MV-4-11 (cell line): Measurements from ENCODE around the gene UNC13B.
"Not testable (repeated sequence)": the region's sequence is repeated elsewhere in the genome, so short reads cannot be mapped to it uniquely, and the experiment has no call there.

Experiments used
- DNase-seq: peaks from one replicate; lab custom pipeline; 2025; lab: John Stamatoyannopoulos, UW

Gene UNC13B

DNA sequence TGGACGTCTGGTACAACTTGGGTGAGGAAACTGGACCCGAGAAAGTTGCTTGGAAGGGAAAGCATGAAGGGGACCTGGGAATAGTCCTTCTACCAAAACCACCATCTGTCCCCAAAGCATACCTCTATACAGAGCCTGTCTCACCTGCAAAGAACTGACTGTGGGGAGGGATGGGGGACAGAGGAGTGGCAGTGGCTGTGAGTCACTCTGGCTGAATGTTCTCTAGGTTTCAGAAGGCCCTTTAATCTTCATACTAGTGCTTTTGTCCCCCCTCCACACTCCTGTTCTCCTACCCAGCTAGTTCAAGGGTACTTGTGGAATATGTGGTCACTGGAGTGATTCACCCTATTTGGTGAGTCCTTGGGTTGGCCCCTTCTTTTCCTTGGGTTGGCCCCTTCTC lies 218.8 kb downstream of the UNC13B start:
- no peak for DNase-seq

DNA sequence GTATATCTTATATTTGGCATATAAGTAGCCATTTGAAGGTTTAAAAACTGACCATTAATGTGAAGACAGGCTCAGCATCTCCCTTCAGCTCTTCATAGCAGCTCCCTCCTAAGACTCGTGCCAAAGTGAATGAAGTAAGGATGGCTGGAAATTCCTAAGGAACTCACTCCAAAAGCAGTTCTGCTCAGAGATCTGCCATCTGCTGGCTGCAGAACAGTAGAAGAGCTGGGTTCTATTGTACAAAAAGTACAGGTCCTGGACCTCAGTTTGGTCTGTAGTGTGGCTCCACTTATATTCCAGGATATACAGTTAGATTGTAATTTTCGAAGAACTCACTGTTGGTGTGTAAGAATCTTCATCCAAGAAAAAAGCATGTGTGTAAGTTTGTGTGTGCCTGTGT lies 223.2 kb downstream of the UNC13B start:
- no peak for DNase-seq

DNA sequence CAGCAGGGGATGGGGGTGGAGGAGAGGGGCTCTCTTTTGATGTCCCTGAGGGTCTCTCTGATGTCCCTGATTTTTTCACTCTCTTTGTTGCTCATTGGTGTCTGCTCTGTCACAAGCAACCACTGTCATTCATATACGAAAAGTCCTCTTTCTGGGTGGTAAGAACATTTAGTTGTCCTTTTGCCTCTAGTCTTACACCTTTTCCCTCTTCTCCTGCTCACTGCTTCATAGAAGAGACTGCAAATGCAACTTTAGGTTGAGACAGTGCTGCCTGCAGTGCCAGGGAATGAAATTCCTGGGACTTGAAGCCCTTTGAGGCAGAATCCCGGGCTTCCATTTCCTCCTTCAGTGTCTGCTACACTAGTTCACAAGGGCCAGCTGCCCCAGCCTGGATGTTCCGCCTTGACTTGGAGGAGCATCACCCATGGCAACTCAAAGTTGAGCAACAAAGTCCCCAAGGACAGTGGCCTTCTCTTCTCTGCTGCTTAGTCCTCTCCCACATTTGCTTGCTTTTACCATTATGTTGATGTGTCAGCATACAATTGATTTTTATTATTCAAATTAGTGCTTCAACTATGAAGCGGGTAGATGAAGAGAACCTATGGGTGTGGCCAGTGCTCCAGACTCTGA lies 233.4 kb downstream of the UNC13B start:
- DNase-seq, result no peak

DNA sequence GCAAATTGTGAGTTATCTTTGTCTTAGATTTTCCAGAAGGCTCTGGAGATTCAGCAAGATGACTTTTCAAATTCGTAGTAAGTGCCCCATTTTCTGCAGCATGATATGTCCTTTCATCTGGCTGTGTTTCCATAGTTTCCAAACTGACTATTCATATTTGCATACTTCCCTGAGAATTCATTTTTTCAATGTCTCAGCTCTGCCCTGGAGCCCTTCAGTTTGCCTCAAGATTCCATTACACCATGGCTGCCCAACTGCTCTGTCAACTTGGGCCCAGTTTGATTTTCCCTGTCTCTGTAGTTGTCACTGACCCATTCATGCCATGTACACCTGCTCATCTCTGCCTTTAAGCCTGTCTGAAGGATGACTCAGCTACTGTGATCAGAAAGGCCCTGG lies 233.9 kb downstream of the UNC13B start:
- no peak for DNase-seq

DNA sequence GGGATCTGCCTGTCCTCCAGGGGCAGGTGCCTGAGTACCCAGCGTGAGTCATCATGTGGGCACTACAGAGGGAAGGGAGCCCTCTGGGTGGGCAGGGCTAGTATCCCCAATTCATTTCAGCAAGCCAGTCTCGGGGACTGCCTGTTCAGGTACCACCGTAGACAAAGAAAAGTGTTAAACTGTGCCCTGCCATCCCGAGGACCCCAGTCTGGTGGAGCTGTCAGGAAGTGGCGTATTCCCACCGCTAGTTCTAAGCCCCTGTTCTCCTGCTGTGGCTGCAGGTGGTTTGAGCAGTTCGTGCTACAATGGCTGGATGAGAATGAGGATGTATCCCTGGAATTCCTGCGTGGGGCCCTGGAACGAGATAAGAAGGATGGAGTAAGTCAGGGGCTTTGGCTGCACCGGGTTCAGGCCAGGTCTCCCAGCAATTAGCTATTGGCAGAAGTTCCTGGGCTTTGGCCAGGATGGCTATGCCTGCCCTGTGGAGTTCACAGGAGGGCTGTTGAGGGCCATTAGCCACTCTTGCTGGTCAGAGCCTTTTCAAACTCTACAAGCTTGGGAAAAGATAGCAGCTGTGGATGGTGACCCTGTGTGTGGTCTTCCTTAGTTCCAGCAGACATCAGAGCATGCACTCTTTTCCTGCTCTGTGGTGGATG lies 234.9 kb downstream of the UNC13B start:
- no peak for DNase-seq

DNA sequence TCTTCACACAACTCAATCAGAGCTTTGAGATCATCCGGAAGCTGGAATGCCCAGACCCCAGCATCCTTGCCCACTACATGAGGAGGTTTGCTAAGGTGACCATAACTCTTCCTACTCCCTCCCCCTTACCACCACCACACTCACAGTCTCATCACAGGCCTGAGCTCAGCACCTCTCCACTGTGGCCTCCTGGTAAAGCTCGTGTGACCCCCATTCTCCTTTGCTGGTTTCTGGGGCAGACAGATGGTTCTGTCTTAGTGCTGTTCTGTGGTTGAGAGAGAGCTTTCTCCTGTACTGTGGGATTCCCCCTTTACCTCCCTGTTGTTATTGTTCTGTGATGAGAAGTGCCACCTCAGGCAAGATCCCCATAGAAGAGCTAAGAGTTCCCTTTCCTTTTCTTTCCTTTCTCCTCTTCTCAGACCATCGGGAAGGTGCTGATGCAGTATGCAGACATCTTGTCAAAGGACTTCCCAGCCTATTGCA lies 235.4 kb downstream of the UNC13B start:
- DNase-seq, result no peak

DNA sequence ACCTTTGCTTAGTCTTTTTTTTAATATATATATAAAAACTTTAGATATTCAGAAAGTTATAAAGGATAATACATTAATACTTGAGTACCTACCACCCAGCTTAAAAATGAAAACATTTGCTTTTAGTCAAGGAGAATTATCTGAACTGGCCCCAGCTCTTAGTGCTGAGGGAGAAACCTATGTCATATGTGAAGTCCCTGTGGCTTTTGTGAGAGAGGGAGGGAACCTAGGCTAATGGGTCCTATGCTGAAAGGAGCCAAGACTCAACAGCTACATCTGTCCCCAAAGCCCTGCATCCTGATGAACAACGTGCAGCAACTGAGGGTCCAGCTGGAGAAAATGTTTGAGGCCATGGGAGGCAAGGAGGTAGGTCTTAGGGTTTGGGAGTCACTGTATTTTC lies 236.1 kb downstream of the UNC13B start:
- no peak for DNase-seq

DNA sequence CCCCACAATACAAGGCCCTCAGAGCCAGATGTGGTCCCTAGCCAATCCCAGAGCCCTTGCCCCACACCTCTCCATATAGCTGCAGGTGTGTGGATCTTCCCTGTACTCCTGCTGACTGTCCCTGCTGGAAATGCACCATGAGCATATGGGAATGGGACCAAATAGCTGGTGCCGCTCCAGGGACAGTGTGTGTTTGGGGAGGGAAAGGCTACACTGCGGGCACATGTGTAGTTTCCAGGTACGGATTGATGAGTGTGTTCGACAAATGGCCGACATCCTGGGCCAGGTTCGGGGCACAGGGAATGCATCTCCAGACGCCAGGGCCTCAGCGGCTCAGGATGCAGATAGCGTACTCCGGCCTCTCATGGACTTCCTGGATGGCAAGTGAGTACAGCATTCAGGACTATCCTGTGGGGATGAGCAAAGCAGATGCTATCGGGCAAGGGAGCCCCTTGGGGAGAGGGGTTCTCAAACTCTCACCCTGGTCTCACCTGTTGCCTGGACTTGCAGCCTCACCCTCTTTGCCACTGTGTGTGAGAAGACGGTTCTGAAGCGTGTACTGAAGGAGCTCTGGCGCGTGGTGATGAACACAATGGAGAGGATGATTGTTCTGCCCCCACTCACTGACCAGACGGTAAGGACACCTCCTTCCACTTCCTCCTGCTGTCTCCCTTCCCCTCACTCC lies 237.0 kb downstream of the UNC13B start:
- no peak for DNase-seq

DNA sequence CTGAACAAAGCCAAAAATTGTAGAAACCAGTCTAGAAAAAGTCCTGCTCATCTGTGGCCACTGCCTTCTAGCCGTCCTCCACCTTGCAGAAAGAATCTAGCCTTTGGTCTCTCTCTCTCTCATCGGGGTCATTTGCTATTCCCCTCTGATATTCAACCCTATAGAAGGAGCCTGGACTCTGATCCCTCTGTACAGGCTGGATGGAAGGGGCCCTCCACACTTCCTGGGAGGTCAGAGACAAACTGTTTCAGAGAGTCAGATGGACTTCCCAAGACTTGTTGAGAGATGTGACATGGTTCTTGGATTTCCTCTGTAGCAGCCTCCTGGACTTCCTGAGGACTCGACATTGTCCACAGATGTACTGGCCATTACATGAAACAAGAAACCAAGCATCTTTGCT lies 243.1 kb downstream of the UNC13B start:
- DNase-seq, result no peak

DNA sequence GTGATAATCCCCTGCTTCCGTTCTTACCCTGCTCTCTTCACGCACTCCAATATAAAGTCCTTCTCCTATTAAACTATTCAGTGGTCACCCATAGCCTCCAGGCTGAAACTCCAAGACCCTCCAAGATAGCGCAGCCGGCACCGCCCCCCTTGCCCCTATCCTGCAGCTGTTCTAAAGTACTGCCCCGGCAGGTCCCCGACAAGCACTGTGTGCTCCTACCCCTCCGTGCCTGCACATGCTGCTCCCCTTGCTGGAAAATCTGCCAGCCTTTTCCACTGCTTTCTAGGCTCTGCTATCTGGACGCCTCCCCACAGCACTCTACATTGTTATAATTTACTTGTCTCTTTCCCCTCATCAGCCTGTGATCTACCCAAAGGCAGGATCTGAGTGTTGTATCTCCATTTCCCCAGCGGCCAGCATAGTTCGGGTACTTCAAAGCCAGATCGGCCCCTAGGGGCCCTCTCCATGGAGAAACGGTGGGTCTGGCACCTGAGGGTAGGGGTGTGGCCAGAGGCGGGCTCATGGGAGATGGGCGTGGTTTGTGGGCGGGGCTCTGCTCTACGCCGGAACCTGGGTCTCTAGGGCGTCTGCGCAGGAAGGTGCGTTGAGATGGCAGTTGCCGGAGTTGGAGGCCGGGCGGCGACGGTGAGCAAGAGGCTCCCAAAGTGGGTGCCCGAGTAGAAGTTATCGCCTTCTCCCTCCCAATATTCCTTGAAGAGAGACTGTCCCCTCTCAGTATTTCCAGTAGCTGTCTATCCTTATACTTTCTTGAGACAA lies 244.6 kb downstream of the UNC13B start:
- no peak for DNase-seq

DNA sequence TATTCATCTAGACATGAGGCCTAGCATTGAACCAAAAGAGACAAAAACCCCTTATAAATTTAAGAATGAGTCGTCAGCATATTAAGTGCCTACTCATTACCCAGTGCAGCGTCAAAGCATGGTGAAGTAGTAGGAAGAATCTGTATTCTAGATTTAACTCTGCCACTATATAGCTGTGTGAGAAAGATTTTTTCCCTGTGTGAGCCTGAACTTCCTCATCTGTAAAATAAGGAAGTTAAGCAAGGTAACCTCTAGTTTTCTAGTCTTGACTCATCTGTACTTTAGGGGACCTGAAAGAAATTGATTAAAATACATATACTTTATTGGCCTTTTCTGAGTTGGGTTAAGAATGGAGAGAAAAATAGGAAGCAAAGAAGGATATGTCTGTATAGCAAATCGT lies 246.0 kb downstream of the UNC13B start:
- DNase-seq, result peak; percentile 80

DNA sequence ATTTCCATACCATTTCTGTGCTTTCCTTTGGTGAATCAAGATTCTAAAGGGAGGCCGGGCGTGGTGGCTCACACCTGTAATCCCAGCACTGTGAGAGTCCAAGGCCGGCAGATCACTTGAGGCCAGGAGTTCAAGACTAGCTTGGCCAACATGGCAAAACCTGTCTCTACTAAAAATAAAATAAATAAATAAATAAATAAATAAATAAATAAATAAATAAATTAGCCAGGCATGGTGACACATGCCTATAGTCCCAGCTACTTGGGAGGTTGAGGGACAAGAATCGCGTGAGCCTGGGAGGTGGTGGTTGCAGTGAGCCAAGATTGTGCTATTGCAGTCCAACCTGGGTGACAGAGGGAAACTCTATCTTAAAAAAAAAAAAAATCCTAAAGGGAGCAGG lies 247.6 kb downstream of the UNC13B start:
- not testable (repeated sequence) for DNase-seq

DNA sequence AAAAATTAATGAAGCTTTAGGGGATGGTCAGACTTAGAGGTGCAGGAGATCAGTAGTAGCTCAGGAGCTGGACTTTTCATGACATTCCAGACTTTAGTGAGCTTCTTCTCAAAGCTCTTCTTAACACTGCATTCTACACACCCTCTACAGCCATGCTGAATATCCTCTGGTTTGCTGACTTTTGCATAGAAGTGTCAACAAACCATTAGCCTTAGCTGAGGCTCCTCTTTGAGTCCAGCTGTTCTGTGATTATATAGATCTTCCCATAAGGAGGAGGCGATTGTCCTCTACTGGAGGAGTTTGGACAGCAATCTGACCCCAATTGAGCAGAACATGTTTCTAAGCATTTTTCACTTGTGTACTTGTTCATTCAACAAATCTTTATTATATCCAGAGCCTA lies 253.1 kb downstream of the UNC13B start:
- no peak for DNase-seq

DNA sequence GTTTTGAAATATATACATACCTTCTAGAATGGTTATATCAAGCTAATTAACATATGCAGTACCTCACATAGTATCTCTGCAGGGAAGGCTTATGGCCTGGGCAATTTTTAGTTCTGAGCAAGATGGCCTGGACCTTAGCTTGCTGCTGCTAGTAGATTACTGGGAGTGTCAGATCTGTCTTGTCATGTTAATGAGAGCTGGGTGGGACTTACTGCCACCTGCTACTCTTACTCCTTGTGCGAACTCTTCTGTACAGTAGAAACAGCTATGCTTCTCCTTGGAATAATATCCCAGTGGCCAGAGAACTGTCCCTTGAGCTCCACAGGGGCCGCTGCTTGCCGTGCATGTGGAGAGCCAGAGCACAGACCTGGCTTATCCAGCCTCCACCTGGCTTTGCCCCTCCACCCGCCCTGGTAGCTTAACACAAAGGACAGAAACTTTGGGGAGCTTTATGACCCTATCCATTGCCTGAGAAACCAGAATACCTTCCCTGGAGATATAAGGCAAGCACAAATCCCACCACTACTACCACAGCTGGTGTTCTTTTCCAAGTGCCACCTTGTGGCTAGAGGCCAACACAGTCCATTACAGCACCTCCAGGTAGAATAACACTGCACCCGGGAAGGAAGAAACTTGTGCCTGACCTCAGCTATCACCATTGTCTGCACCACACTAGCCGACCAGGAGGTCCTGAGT lies 253.7 kb downstream of the UNC13B start:
- no peak for DNase-seq

DNA sequence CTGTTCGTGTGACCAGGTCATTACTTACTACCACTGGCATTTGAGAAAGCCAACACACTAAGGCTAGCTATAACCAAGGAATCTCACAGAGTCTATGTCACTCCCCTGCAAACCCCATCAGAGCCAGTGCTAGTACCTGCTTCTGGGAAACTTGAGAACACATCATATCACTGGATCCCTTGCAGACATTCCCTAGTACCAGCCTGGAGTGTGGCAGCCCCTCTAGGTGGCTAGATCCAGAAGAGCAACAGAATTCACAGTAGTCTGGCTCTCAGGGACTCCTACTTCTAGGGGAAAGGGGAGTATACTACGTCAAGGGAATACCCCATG lies 254.3 kb downstream of the UNC13B start:
- no peak for DNase-seq

DNA sequence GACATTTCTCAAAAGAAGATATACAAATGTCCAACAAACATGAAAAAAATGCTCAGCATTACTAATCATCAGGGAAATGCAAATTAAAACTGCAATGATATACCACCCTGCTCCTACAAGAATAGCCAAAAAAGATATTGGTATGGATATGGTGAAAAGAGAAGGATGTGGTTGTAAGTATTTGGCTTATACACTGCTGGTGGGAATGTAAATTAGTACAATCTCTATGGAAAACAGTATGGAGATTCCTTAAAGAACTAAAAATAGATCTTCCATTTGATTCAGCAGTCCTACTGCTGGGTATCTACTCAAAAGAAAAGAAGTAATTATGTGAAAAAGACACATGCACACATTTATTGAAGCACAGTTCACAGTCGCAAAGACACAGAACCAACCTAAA lies 260.5 kb downstream of the UNC13B start:
- no peak for DNase-seq

DNA sequence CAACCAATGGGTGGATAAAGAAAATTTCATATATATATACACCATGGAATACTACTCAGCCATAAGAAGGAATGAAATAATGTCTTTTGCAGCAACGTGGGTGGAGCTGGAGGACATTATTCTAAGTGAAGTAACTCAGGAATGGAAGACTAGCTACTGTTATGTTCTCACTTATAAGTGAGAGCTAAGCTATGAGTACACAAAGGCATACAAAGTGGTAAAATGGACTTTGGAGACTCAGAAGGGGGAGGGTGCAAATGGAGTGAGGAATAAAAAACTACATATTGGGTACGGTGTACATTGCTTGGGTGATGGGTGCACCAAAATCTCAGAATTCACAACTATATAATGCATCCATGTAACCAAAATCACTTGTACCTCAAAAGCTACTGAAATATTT lies 260.9 kb downstream of the UNC13B start:
- no peak for DNase-seq

DNA sequence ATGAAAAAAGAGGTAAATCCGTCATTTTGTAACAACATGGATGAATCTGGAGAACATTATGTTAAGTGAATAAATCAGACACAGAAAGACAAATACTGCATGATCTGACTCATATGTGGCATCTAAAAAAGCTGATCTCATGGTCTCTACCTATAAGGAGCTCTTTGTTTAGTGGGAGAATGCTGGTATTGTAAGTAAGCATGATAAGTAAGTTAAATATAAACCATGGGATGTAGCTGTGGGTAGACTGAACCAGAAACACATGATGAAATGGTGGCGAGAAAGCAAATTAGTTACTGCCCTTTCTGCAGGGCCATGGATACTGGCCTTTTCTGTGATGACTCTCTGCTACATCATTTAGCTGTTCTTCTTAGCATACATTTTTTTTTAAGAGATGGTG lies 261.7 kb downstream of the UNC13B start:
- DNase-seq, result no peak

DNA sequence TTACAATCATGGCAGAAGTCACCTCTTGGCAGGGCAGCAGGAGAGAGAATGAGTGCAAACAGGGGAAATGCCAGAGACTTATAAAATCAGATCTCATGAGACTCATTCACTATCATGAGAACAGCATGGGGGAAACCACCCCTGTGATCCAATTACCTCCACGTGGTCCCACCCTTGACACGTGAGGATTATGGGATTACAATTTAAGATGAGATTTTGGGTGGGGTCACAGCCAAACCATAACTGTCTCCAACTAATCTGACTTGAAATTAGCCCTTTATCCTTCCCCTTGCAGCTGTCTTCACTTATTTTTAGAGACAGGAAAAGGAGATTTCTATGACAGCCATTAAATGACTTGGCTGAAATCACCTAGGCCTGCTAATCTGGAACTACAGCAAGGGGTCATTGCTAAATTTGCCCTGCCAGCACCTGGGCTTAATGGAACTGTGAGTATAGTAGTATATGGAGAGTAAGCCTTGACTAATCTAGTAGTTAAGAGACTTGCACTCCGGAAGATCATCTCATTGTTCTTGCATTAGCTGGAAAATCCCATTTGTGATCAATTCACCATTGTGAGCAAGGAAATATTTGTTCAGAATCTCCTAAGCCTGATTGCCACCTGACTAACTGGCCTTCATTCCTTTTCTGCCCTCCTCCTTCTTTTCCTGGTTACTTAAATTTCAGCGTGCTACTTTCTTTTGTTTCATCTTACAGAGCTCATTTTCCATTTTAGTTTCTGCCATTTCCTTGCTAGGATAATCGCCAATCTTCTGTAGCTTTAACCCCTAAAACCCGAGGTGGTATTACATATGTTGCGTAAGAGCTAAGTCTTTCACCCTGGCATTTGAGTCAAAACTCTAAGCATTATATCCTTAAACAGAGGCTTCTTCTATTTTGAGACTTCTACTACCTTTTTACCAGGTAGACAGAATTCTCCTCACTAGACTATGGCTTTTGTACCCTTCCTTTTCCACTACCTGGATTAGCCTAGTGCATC lies 262.8 kb downstream of the UNC13B start:
- peak; percentile 4 for DNase-seq

DNA sequence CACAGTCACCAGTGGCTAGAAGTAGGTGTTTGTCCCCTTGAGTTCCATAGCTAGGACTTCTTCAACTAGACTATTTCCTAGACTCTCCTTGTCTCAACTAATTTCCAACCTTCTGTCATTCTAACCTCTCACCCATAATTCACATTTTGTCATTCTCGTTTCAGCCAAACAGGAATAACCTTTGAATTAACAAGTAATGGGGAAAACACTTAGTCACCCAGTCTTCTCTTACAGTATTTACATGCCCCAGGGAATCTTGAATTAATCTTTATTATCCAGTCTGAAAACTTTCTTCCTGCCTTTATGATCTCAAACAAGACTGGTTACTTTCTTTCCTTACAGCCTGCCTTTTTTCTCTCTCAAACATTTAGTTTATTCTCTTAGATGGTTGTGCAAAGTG lies 264.8 kb downstream of the UNC13B start:
- DNase-seq, result no peak

DNA sequence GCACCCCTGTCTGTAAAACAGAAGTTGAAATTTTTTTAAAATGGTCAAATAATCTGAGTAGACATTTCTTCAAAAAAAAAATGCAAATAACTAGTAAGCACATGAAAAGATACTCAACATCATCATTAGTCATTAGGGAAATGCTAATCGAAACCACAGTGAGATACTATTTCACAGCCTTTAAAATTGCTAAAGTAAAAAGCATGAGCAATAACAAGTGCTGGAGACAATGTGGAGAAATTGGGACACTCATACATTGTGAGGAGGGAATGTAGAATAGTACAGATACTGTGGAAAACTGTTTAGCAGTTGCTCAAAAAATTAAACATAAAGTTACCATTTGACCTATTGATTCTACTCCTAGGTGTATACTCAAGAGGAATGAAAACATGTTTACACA lies 269.7 kb downstream of the UNC13B start:
- DNase-seq, result no peak
